Tibial artery (tissue), 4 donors: Measurements from ENCODE around the gene AMFR.

Source experiments
- DNase-seq, 2 donors: peaks; one replicate each; pipeline ENCODE4 v3.0.0-alpha.2; 2019
- H3K27ac ChIP-seq, 2 donors: fragments of 200-600 bp; sonication (generic) in 1 of 2; 1 replicate in 1 of 2; 2 replicates in 1 of 2; pipeline ENCODE4 v1.5.1; 2018 to 2019; ENCODE audit warnings: mild to moderate bottlenecking in 1 of 2
- H3K27me3 ChIP-seq, 2 donors: fragments of 200-600 bp; sonication (generic) in 1 of 2; one replicate each; pipeline versions ENCODE4 v1.5.1 to v1.6.0; 2016 to 2019
- H3K36me3 ChIP-seq, 3 donors: fragments of 200-600 bp; sonication (generic) in 2 of 3; one replicate each; pipeline ENCODE4 v1.5.1; 2016 to 2019; ENCODE audit warnings: mild to moderate bottlenecking in 2 of 3
- H3K4me1 ChIP-seq, 4 donors: fragments of 200-600 bp; sonication (generic) in 2 of 4; 1 replicate in 3 of 4; 2 replicates in 1 of 4; pipeline ENCODE4 v1.5.1; 2016 to 2019
- H3K4me3 ChIP-seq, 2 donors: fragments of 200-600 bp; sonication (generic) in 1 of 2; 1 replicate in 1 of 2; 2 replicates in 1 of 2; pipeline ENCODE4 v1.5.1; 2018 to 2019; ENCODE audit warnings: mild to moderate bottlenecking in 2 of 2
- H3K9me3 ChIP-seq, 3 donors: fragments of 200-600 bp; sonication (generic) in 1 of 3; one replicate each; pipeline ENCODE4 v1.5.1; 2016 to 2019
- intact Hi-C: fragments of 100-400 bp; cut with DNase I; formaldehyde crosslinking; loops from one replicate; pipeline ENCODE4 v1.15.0; 2023; ENCODE audit warnings: low total_unique reads
- TF ChIP-seq, protein P1 (sequence below), 2 experiments: fragments of 200-600 bp in 1 of 2; fragments of 450-650 bp in 1 of 2; IDR thresholded peaks; one replicate each; pipeline ENCODE4 v1.5.1; 2017 to 2019; ENCODE audit warnings: antibody characterized with exemption in 2 of 2, mild to moderate bottlenecking in 1 of 2, moderate library complexity in 1 of 2

The AMFR gene

DNA sequence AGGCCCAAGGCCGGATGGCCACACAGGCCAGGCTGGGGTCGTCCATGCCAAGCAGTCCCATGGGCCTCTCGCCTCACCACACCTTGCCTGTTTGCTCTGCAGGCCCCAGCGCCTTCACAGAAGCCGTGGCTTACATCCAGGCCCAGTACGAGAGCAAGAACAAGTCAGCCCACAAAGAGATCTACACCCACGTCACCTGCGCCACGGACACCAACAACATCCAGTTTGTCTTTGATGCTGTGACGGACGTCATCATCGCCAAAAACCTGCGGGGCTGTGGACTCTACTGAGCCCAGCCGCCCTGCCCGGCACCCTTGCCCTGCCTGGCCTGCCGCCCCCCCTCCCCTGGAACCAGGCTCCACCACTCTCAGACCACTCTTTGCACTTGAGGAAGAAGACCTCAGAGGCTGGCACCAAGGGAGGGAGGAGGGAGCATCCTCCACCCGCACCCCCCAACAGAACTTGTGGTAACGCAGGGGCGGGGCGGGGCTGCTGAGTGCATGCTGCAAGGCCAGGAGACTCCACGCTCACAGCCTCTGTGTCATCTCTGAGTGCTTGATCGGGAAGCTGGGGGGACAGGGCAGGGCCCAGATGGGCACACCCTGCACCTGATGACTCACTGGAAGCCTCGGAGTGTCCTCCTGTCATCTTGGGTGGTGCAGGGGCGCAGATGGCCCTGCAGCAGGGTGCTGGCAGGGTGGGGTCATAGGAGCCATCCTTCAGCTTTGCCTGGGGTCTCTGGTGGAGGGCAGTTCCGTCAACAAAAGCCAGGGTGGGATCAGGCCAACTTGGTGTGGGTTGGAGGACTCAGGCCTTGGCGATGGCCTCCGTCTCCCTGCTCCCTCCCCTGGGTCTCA lies 81.5 kb downstream of the AMFR start:
- intact Hi-C loops, result no loop called here
- H3K27ac ChIP-seq, result no peak overlapping the region
- no peaks in the 10 kb centered on the region for H3K27me3 ChIP-seq
- H3K36me3 ChIP-seq, result peaks cover 0 to 31% (median 0%) of the 10 kb centered on the region in 3 donors
- TF ChIP-seq, protein P1, sequence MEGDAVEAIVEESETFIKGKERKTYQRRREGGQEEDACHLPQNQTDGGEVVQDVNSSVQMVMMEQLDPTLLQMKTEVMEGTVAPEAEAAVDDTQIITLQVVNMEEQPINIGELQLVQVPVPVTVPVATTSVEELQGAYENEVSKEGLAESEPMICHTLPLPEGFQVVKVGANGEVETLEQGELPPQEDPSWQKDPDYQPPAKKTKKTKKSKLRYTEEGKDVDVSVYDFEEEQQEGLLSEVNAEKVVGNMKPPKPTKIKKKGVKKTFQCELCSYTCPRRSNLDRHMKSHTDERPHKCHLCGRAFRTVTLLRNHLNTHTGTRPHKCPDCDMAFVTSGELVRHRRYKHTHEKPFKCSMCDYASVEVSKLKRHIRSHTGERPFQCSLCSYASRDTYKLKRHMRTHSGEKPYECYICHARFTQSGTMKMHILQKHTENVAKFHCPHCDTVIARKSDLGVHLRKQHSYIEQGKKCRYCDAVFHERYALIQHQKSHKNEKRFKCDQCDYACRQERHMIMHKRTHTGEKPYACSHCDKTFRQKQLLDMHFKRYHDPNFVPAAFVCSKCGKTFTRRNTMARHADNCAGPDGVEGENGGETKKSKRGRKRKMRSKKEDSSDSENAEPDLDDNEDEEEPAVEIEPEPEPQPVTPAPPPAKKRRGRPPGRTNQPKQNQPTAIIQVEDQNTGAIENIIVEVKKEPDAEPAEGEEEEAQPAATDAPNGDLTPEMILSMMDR (IDR thresholded peaks at IDR 0.05), result no peak
- H3K9me3 ChIP-seq, result no peaks in the 10 kb centered on the region
- no peak for DNase-seq
- H3K4me1 ChIP-seq, result no peaks in the 10 kb centered on the region
- no peak overlapping the region for H3K4me3 ChIP-seq

- no peak overlapping the region for H3K4me3 ChIP-seq
- intact Hi-C loops, result no loop called here
- no peaks in the 10 kb centered on the region for H3K4me1 ChIP-seq
- no peaks in the 10 kb centered on the region for H3K9me3 ChIP-seq
- H3K27me3 ChIP-seq, result no peaks in the 10 kb centered on the region
- peaks cover 0 to 35% (median 2%) of the 10 kb centered on the region in 3 donors for H3K36me3 ChIP-seq
- no peak overlapping the region for H3K27ac ChIP-seq
- TF ChIP-seq, protein P1 (IDR thresholded peaks at IDR 0.05), result no peak
- DNase-seq, result no peak
These were observed 83.5 kb downstream of the AMFR start for GRCh38 chr16:56341656-56342399.

GRCh38 chr16:56340864-56341365 lies 84.4 kb downstream of the AMFR start:
- no peaks in the 10 kb centered on the region for H3K4me1 ChIP-seq
- no peaks in the 10 kb centered on the region for H3K27me3 ChIP-seq
- DNase-seq, result no peak
- no peaks in the 10 kb centered on the region for H3K9me3 ChIP-seq
- H3K36me3 ChIP-seq, result peaks cover 0 to 38% (median 5%) of the 10 kb centered on the region in 3 donors
- no peak overlapping the region for H3K4me3 ChIP-seq
- TF ChIP-seq, protein P1 (IDR thresholded peaks at IDR 0.05), result no peak
- H3K27ac ChIP-seq, result no peak overlapping the region
- intact Hi-C loops, result no loop called here

- H3K36me3 ChIP-seq, result peaks cover 0 to 33% (median 5%) of the 10 kb centered on the region in 3 donors
- no peak overlapping the region for H3K4me3 ChIP-seq
- no peaks in the 10 kb centered on the region for H3K27me3 ChIP-seq
- DNase-seq, result no peak
- no peak overlapping the region for H3K27ac ChIP-seq
- no peaks in the 10 kb centered on the region for H3K9me3 ChIP-seq
- H3K4me1 ChIP-seq, result no peaks in the 10 kb centered on the region
- TF ChIP-seq, protein P1 (IDR thresholded peaks at IDR 0.05), result no peak
- intact Hi-C loops, result no loop called here
These were observed 84.9 kb downstream of the AMFR start for GRCh38 chr16:56340416-56340815.

GRCh38 chr16:56339431-56340195 lies 85.7 kb downstream of the AMFR start:
- Histone ChIP-seq H3K27me3 (no peaks in the 10 kb centered on the region), H3K36me3 (peaks cover 0 to 29% (median 8%) of the 10 kb centered on the region in 3 donors), H3K4me1 (no peaks in the 10 kb centered on the region), H3K27ac (no peak overlapping the region), H3K9me3 (no peaks in the 10 kb centered on the region), H3K4me3 (no peak overlapping the region)
- intact Hi-C loops, result no loop called here
- no peak for DNase-seq
- TF ChIP-seq, protein P1 (IDR thresholded peaks at IDR 0.05), result no peak
